Epithelial cell of proximal tubule (primary cell): Measurements from ENCODE around the gene CCDC85C. TPM values are rescaled to one million over a fixed set of nuclear protein-coding genes. Genes with fewer than 3 reads are reported as not detected.

Experiments
- DNase-seq: peaks from one replicate; pipeline ENCODE4 v3.0.0-alpha.2; 2011; ENCODE audit warnings: low read depth
- H3K4me3 ChIP-seq: 2 replicates; pipeline ENCODE4 v1.5.1; 2011; ENCODE audit warnings: low read depth, mild to moderate bottlenecking, low read length
- total RNA-seq: library from RNA; depleted of rRNA; stranded (reverse); fragments of >200 nt; gene quantifications from 2 replicates; pipeline ENCODE4 v1.2.3, GENCODE V29; 2015
- TF ChIP-seq, protein P1 (sequence below): conservative IDR thresholded peaks from 2 replicates; pipeline ENCODE4 v1.5.1; 2012; ENCODE audit warnings: low read depth, mild to moderate bottlenecking, low read length

The CCDC85C gene
- total RNA-seq, 1 donor from 2014 or later = 29.6 TPM

- DNase-seq = no peak
- TF ChIP-seq, protein P1, sequence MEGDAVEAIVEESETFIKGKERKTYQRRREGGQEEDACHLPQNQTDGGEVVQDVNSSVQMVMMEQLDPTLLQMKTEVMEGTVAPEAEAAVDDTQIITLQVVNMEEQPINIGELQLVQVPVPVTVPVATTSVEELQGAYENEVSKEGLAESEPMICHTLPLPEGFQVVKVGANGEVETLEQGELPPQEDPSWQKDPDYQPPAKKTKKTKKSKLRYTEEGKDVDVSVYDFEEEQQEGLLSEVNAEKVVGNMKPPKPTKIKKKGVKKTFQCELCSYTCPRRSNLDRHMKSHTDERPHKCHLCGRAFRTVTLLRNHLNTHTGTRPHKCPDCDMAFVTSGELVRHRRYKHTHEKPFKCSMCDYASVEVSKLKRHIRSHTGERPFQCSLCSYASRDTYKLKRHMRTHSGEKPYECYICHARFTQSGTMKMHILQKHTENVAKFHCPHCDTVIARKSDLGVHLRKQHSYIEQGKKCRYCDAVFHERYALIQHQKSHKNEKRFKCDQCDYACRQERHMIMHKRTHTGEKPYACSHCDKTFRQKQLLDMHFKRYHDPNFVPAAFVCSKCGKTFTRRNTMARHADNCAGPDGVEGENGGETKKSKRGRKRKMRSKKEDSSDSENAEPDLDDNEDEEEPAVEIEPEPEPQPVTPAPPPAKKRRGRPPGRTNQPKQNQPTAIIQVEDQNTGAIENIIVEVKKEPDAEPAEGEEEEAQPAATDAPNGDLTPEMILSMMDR = no peak
- H3K4me3 ChIP-seq = no peak overlapping the region
Measured at GRCh38 chr14:99497341-99497740, 106.7 kb downstream of the CCDC85C start.

GRCh38 chr14:99484106-99484505 is 119.9 kb downstream of the CCDC85C start:
- no peak for DNase-seq
- TF ChIP-seq, protein P1 = no peak
- no peak overlapping the region for H3K4me3 ChIP-seq

DNA sequence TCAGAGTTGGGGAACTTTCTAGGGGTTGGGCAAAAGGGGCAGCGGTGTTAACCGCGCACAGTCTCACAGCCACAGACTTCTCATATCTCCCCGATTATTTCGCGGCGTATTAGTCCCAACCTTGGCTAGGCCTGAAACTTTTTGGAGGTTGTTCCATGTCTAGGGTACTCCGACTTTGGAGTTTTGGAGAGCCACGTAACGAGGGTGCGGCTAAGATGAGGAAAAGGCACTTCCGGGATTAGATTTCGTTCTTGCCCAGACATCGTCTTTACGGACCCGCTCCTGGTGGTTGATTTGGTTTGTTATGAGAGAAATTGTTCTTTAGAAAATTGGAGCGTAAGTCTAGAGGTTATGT is 122.3 kb downstream of the CCDC85C start:
- TF ChIP-seq, protein P1 = no peak
- DNase-seq = no peak
- peak overlapping the region; percentile 95 for H3K4me3 ChIP-seq

DNA sequence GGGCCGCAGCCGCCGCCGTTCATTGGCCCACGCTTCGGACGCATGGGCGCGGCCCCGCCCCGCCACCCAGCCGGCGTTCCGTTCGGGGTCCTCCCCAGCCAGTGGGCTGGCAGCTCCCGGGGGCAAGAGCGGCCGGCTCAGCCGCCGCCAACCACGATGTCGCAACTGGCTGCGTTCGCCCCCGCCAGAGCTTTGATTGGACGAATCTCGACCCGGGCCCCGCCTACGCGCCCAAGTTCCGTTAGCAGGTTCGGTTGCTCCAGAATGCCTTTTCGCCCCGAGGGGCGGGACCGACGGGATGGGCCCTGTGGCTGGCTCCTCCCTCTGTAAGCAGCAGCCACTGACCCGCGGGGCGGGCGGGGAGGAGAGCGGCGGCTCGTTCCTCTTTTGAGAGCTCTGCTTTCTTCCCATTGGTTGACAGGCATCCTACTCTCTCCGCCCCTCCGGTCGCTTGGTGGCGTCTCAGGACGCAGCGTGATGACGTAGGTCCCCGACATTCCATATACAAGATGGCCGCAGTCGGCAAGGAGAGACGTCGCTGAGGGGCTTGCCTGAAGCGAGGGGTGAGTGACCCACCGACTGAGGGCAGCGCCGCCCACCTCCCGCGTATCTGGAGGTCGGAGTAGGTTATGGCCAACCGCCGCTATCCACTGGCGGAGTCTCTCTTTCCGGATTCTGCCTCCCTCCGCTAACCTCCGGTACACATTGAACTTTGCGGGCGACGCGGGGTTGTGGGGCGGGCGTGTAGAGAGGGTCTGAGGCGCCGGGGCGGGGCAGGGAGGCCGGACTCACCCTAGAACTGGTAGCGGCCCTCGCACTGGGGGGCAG is 122.9 kb downstream of the CCDC85C start, which contains the start of gene CCNK:
TSS of gene CCNK (plus strand) at position 493 of the 828 bp plus-strand sequence. CDS start 11,269 bp downstream, outside the sequence.
- TF ChIP-seq, protein P1 = no peak
- peak within 1 kb of the TSS; percentile 95 for H3K4me3 ChIP-seq

DNA sequence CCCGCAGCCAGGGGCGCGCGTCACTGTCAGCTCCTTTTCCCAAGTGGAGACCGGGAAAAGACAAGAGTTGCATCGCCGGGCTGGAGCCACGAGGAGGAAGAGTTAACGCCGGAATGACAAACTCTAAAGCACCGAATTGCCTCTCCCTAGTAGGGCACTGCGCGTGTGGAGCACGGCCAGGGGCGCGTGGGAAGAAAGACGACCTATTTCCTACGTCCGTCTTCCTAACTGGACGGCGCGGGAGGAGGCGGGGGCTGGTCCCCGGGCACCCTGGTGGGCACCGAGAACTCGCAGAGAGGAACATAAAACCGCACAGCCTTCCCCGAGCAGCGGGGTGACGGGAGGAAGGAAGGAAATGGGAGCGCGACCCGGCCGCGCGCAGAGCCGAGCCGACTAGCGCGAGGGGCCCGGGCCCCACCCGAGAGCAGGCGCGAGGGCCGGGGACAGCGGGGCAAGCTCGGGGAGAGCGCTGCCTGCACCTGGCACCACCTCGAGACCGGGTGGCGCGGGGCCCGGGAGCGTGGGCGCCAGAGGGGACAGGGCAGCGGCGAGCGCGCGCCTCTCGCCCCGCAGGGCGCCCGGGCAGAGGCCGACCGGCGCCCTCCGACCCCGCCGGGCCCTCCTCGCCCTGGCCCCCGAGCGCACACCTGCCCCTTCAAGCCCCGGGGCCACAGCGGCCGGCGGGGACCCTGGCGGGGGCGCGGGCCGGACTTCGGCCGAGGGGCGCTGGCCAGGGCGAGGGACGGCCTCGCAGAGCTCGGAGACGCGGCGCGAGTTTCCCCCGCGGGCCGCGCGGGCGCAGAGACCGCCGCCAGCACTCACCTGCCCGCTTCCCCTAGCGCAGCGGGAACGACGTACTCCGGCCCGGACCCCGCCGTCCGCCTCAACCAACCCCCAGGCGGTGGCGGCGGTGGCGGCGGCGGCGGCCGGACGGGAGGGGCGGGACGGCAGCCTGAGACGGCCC is 123.8 kb downstream of the CCDC85C start, which contains the start of gene SETD3:
TSS of gene SETD3 (minus strand) at position 954 of the 964 bp plus-strand sequence. CDS start 15,054 bp downstream, outside the sequence.
- DNase-seq = no peak
- peak within 1 kb of the TSS; percentile 95 for H3K4me3 ChIP-seq
- TF ChIP-seq, protein P1 = no peak

More for the DNA sequence above, 122.9 kb downstream of the CCDC85C start, which contains the start of gene CCNK:
- DNase-seq = peak; percentile 93

DNA sequence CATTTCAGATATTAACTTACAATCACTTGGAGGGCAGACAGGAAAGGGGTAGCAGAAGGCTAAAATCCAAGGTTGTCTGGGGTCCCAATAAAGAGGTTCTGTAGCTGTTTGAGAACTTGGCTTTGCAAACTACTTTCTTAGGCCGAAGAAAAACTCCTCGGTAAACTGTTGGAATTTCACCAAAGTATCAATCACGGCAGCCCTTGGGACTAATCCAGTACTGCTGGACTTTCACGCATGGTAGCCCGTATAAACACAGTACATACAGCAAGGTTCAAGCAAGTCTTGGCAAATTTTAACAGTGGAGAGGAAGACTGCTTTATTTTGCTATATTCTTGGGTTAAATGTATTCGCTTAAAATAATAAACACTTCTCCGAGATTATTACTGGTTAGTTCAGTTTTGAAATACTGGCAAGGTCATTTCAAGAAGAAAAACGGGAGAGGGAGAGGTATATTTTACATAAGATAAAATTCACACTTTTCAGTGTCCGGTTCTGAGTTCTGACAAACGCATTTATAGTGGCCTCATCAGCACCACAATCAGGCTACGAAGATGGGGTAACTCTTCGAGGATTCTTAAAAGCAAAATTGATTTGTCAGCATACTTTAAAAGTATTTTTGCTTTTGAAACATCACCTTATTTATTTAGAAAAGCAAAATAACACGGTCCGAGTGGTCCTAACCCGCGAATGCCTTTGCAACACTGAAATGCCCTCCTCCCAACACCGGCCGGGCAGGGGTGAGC is 124.7 kb downstream of the CCDC85C start:
- DNase-seq = no peak
- H3K4me3 ChIP-seq = peak overlapping the region; percentile 77
- TF ChIP-seq, protein P1 = no peak
